CMK (cell line): ENCODE data around the gene UQCR11.

Experiments
- DNase-seq: peaks from one replicate; pipeline ENCODE4 v3.0.0-alpha.2; 2010; ENCODE audit warnings: low read depth

Gene UQCR11

GRCh38 chr19:1634938-1635243 lies 29.6 kb upstream of the UQCR11 start:
- no peak for DNase-seq

GRCh38 chr19:1634242-1634937 lies 29.1 kb upstream of the UQCR11 start:
- no peak for DNase-seq

- no peak for DNase-seq
These were observed 28.1 kb upstream of the UQCR11 start for GRCh38 chr19:1633269-1633826.

GRCh38 chr19:1632462-1633268 lies 27.4 kb upstream of the UQCR11 start:
- no peak for DNase-seq

GRCh38 chr19:1631557-1632100 lies 26.4 kb upstream of the UQCR11 start:
- no peak for DNase-seq

GRCh38 chr19:1630811-1631210 lies 25.5 kb upstream of the UQCR11 start:
- no peak for DNase-seq

- DNase-seq, result no peak
These were observed 24.8 kb upstream of the UQCR11 start for GRCh38 chr19:1630012-1630411.

GRCh38 chr19:1629256-1629808 lies 24.1 kb upstream of the UQCR11 start:
- no peak for DNase-seq

GRCh38 chr19:1627194-1627593 lies 21.9 kb upstream of the UQCR11 start:
- DNase-seq, result no peak

- DNase-seq, result no peak
These were observed 21.3 kb upstream of the UQCR11 start for GRCh38 chr19:1626417-1627010.

- no peak for DNase-seq
These were observed 19.2 kb upstream of the UQCR11 start for GRCh38 chr19:1624458-1624857.

- DNase-seq, result no peak
These were observed 17.3 kb upstream of the UQCR11 start for GRCh38 chr19:1622541-1622940.

GRCh38 chr19:1622007-1622406 lies 16.7 kb upstream of the UQCR11 start:
- no peak for DNase-seq

GRCh38 chr19:1621574-1621973 lies 16.3 kb upstream of the UQCR11 start:
- DNase-seq, result no peak

GRCh38 chr19:1621021-1621420 lies 15.8 kb upstream of the UQCR11 start:
- DNase-seq, result no peak

GRCh38 chr19:1620502-1620901 lies 15.2 kb upstream of the UQCR11 start:
- no peak for DNase-seq

GRCh38 chr19:1619703-1620102 lies 14.4 kb upstream of the UQCR11 start:
- DNase-seq, result no peak

- DNase-seq, result no peak
These were observed 13.8 kb upstream of the UQCR11 start for GRCh38 chr19:1619094-1619439.

GRCh38 chr19:1618157-1619093 lies 13.2 kb upstream of the UQCR11 start:
- no peak for DNase-seq

- DNase-seq, result no peak
These were observed 11.6 kb upstream of the UQCR11 start for GRCh38 chr19:1616875-1617274.

- DNase-seq, result no peak
These were observed 11.1 kb upstream of the UQCR11 start for GRCh38 chr19:1616396-1616795.
